Uterine smooth muscle cell (primary cell): ENCODE measurements around the gene MAGED1. TPM values are rescaled to one million over a fixed set of nuclear protein-coding genes. Genes with fewer than 3 reads are reported as not detected.

Experiments used
- total RNA-seq: library from RNA; depleted of rRNA; stranded (reverse); fragments of >200 nt; gene quantifications from 2 replicates; pipeline ENCODE4 v1.2.3, GENCODE V29; 2014

Gene MAGED1
- 90.4 and 114 TPM in 2 replicates for total RNA-seq

GRCh38 chrX:51892921-51893745, at the start of gene MAGED1:
TSS of gene MAGED1 (plus strand) at chrX:51893623. CDS start at chrX:51894305, 682 bp downstream.

Other genes with a start within 250 kb of the MAGED1 start
- gene CENPVL2, start 210.8 kb upstream of the MAGED1 start, total RNA-seq, result not detected in 2 replicates
- not detected in 2 replicates for gene CENPVL1, start 183.1 kb upstream of the MAGED1 start, total RNA-seq
- 8.1 and 8.4 TPM in 2 replicates for gene GSPT2, start 150.2 kb upstream of the MAGED1 start, total RNA-seq
- 19.7 and 41.5 TPM in 2 replicates for gene MAGED4B, start 175.6 kb downstream of the MAGED1 start, total RNA-seq